Stimulated activated CD4-positive, alpha-beta T cell treated with anti-CD3 and anti-CD28 coated beads, TNF-alpha, amount 100 ng/mL, for 48 hours (primary cell): ENCODE results near the gene ACOX2.

Experiments
- DNase-seq, 3 donors: peaks; one replicate each; pipeline ENCODE4 v3.0.0-alpha.2; 2020; ENCODE audit warnings: low read depth in 3 of 3

The ACOX2 gene

GRCh38 chr3:58508437-58508836, 28.6 kb downstream of the ACOX2 start:
- DNase-seq, result no peak

- no peak for DNase-seq
These were observed 29.5 kb downstream of the ACOX2 start for GRCh38 chr3:58507356-58508078.

DNA sequence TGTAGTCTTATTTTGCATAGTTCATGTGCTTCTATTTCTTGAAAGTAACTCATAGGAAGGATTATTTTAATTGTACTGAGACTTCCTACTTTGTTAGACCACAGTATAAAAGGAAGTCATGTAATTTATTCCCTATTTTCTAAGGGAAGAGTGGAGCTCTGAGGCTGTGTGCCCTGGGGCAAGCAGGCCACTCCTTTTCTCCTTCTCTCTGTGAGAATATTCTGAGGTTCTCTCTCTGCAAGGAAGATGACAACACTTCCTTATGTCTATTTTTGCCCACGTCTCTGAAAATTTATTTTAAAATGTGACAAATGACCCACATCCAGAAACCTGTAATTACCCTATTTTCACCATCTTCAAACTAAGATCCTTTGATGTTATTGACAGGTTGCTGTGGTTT, 34.1 kb downstream of the ACOX2 start:
- no peak for DNase-seq

GRCh38 chr3:58497097-58497496, 39.9 kb downstream of the ACOX2 start:
- no peak for DNase-seq

DNA sequence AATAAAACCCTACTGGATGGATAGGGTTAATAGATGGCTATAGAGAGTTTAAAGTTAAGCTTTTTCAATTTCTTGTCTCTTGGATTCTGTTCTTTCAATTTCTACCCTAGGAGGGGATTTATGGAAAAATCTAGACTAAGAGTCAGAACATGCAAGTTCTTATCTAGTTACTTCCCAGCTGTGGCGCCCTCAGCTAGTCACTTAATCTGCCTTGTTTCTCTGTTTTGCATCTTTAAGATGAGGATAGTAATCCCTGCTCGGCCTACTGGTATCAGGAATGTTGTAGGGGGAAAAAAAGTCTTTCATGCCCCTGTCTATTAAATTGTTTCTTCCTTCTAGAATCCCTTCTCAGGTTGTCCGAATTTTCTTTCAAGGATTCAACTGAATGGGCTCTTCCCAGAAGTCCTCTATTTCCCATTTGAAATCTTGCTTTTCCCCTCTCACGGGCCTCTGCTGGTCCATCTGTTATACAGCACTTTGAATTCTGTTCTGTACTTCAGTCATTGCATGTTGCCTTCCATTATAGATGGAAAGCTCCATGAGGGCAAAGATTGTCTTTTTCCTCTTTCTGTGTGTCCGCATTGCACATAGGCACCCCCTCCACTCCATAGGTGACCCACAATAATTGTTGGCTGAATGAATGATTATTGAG, 40.7 kb downstream of the ACOX2 start:
- DNase-seq, result no peak

DNA sequence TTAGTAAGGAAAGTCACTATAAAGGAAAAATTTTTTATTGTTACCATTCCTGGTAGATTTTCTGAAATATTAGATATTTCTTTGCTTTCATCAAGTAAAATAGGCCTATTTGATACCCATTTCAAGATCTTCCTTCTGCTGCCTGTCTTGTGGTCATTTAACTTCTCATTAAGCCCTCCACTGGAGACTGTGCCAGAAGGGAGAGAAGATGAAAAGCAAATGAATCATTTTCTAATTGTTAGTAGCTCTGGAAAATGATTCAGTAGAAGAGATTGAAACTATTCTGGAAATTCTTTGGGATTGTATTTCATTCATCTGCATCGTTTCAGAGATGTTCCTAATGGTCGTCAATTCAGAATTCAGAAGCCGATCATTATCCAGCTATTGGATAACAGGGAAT, 41.9 kb downstream of the ACOX2 start:
- no peak for DNase-seq

DNA sequence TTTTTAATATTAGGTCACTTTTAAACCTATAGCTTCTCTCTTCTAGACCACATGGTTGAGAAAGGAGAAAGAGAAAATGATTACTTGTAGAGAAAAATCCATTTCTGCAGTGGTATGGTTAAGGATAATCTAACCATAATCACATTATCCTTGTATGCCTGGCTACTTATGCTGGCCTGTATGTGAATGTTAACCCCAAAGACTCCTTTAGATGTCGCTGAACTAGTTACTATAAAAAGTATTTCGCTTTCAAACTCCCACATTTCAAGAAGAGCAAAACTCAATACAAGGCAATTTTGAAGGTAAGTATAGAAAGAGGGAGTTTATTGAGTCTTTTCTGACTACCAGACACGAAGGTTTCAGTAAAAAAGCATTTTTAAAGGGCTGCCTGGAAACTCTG, 42.9 kb downstream of the ACOX2 start:
- DNase-seq, result no peak

DNA sequence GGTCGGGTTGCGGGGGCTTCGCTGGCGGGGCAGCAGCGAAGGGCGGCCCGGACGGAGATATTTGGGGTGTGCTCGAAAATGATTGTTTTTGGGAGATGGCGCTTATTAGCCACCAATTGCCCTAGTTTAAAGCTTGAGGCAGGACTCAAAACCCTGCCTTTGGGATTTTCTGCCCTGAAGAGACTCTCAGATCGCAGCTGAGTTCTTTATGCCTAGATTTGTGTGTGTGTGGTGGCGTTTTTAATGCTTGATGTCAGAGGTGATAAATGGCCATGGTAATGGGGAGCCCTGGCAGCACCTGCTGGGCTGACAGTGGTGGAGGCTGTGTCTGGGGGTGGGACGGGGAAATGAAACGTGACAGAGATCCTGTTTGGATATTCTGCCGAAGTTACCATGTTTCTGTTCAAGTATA, 44.5 kb downstream of the ACOX2 start:
- peak in 1 of 3 donors; percentile 22 for DNase-seq

GRCh38 chr3:58491506-58492402, 45.2 kb downstream of the ACOX2 start, which contains the start of gene KCTD6:
KCTD6 (plus strand) TSS chr3:58492096; CDS start chr3:58498756, 6,660 bp downstream.
- peak; percentile 71 to 79 (median 78) for DNase-seq

DNA sequence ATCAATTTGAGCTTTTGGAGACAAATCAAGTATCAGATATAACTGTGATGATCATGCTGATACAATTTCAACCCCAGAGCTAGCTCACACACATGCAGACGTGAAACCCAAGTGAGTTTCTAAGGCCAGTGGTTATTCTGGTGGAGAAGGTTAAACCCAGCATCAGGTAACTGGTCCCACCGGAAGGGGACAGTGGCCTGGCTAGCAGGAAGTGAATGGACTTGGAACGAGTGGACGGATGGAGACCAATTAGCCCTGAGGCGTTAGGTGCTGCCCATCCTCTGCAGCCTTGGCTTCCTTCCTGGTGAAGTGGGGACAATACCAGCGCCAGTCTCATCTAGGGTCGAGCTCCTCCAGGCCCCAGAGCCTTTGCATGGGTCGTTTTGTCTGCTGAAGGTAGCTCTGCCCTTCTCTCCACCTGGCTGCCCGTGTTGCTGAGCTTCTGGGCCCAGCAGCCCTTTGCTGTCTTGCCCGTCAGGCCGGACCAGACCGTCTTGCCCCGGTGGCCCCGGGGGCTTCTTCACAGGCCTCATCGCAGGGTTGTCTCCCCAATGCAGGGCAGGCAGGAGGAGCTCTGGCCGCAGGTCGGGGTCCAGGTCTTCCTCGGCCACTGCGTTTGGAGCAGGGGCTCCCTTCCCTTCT, 46.0 kb downstream of the ACOX2 start:
- DNase-seq, result no peak

DNA sequence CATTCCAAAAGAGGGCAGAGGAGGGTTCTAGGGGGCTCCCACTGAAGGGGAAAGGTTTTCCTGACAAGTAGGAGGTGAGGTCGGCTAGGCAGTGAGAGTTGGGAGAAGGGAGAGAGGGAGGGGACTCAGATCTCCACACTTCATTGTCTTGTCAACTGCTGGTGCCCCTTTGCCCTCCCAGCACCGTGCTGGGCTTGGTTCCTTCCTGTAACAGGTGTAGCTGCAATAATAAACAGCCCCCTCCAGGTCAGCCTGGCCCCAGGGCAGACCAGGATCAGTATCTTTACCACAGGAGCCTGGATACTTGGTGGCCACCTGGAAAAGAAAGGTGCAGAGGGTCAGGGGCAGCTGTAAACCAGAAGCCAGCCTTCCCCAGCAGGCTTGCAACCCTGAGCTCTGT, 48.0 kb downstream of the ACOX2 start:
- no peak for DNase-seq

- no peak for DNase-seq
These were observed 49.7 kb downstream of the ACOX2 start for GRCh38 chr3:58487140-58487886.

DNA sequence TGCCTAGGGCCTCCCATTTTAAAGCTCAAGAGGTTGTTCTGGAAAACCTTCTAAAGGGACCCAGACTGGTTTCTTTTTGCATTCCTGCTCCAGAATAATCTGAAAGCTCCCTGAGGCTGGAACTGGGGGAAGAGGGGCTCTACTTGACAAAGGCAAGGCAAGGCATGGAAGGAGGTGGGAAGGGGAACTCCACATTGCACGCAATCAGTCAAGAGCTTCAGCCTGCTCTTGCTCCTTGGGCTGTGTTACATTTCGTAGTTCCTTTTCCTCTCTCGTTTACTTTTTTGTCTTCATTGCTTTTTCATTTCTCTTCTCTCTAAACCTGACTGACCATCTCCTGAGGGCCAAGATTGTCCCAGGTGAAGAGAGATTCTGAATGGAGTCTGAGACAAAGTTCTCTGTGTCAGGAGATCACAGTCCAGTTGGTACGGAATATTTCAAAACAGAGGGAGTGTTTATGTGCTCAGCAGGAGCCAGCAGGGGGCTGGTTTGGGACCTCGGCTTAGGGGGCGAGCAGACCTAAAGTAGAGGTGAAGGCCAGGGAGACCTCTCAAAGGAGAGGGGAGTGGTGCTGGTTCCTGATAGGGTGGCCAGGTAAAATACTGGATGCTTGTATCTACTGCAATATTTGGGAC, 51.1 kb downstream of the ACOX2 start:
- no peak for DNase-seq

- DNase-seq, result no peak
These were observed 52.3 kb downstream of the ACOX2 start for GRCh38 chr3:58484722-58485069.

GRCh38 chr3:58484045-58484721, 52.8 kb downstream of the ACOX2 start:
- no peak for DNase-seq

GRCh38 chr3:58482917-58483636, 53.9 kb downstream of the ACOX2 start:
- no peak for DNase-seq

- DNase-seq, result no peak
These were observed 56.7 kb downstream of the ACOX2 start for GRCh38 chr3:58480309-58480708.

GRCh38 chr3:58478781-58479180, 58.2 kb downstream of the ACOX2 start:
- DNase-seq, result no peak

DNA sequence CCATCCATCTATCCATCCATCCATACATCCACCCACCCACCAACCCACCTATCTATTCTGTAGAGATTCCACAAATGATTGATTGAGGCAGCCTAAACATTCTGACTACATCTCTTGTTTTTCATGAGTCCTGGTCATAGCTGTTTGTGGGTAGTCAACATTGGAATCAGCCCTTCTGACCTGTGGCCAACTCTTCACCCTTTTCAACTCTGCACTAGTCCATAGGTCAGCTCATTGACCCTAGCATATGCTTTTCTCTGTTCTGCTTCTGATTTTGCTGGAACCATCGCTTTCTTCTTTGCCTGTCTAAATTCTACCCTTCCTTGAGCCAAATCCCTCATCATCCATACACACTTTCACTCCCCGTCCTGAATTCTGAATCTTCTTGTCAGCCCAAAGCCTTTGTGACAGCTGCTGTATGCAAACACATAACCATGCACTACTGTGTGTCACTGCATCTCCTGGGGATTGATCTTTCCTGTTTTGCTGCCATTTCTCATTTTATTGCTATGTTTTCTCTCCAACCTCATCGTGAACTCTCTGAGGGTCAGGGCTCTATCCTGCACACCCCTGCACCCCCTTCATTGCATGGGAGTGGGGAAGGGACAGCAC, 61.9 kb downstream of the ACOX2 start:
- no peak for DNase-seq
